Hypothalamus (tissue), 51 donors: Measurements from ENCODE around the gene SPOP.
"Not testable (repeated sequence)": the region's sequence is repeated elsewhere in the genome, so short reads cannot be mapped to it uniquely, and the experiment has no call there.

Experiments
- DNase-seq, 51 donors: peaks; one replicate each; lab custom pipeline; 2025; lab: John Stamatoyannopoulos, UW

Gene SPOP

GRCh38 chr17:49575679-49576087 is 102.2 kb downstream of the SPOP start, which contains the start of gene NXPH3:
Gene NXPH3 (plus strand): TSS chr17:49575871. CDS start chr17:49576220, 349 bp downstream.
- peak in 13 of 51 donors; percentile 9 to 60 (median 35) for DNase-seq

DNA sequence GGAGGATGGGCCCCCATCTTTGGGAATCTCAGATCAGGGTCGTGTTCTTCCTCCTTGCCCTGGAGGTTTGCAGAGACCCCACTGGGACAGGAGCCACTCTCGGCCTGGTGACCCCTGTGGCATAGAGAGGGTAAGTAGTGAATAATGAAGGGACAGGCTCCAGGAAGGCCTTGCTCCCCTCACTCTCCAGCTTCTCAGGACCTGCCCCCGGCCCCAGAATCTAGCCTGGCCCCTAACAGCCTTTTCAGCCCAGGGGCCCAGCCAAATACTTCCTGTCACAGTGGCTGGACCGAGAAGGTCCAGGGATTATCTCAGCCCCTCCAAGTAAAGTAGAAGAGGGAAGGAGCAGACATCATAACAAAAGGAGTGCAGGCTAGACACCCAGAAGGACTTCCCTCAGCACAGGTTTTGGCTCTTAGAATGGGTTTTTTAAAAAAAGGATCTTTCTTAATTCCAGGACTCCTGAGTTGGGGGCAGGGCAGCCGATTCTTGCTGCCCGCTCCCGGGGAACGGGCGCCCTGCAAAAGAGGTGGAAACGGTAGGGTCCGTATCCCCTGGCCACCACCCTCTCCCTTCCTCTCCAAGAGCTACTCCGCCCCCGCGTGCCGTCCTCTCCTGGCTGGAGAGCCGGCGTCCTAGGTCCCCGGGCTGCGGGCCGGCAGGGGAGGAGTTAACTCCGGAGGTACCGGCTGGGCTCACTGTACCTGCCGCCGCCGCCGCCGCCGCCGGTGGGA is 102.8 kb downstream of the SPOP start:
- DNase-seq: no peak

DNA sequence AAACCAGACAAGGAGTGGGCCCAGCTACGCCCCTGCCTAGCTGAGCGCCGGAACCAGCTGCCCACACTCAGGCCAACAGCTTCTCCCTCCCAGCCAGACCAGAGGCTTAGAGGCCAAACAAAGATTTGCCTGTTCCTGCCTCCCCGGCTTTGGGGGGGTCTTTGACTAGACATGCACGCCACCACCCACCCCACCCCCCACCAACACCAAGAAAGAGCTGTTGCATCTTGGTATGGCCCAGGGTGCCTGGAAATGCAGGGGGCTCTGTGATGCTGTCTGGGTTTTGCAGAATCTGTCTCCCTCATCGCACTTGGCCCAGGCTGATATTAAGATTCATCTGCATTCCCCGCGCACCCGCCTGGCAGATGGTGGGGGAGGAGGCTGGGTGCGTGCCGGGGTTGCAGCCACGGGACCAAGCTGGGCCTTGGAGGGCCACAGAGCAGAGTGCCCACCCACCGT is 103.5 kb downstream of the SPOP start:
- peak in 20 of 51 donors; percentile 8 to 61 (median 36) for DNase-seq

- peak in 1 of 51 donors; percentile 23 for DNase-seq
Measured at GRCh38 chr17:49573510-49574322, 104.2 kb downstream of the SPOP start.

GRCh38 chr17:49572806-49573420 is 105.0 kb downstream of the SPOP start:
- no peak for DNase-seq

GRCh38 chr17:49572226-49572625 is 105.7 kb downstream of the SPOP start:
- no peak for DNase-seq

DNA sequence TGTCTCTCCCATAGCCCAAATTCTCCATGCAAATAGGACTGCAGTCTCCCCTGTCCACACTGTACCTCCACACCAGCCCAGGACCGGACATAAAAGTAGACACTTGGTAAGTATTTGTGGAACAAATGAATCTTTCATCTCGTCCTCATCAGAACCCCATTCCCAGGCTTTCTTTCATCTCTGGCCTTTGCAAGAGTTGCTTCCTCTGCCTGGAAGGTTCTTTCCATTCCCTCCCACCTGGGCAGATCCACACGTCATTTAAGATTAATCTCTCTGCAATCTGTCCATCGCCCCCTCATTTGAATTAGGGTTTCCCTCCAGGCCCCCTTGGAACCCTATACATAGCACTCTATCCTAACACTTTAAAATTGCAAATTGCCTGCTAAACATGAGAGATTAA is 106.1 kb downstream of the SPOP start:
- DNase-seq: no peak

- no peak for DNase-seq
Measured at GRCh38 chr17:49571283-49571682, 106.6 kb downstream of the SPOP start.

DNA sequence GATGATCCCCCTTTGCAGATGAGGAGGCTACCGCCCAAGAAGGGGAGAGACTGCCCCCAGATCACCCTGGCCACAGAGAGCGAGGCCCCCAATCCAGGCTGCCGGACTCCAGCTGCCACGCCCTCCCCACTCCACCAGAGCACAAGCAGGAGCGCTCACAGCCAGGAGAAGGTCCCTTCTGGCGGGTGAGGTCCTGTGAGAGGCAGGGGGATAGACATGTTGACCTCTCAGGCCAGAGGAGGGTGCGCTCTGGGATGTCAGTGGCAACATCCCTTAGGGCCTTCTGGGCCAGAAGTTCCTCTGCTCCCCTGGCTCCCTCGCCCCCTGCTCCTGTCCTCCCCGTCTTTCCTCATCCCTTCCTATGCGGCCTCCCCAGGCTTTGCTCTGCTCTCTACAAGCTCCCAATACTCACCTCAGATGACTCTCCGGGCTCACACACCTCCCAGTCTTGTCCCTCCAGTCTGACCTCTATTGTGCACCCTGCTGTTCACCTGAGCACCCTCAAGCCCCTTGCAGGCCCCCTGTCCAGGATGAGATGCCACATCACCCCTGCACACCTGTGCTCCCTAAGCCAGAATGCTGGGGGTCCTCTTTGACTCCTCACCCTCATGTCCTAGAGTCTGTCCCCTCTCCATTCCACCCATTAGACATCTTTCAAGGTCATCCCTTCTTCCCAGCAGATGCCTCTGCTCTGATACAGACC is 107.2 kb downstream of the SPOP start:
- DNase-seq: no peak

DNA sequence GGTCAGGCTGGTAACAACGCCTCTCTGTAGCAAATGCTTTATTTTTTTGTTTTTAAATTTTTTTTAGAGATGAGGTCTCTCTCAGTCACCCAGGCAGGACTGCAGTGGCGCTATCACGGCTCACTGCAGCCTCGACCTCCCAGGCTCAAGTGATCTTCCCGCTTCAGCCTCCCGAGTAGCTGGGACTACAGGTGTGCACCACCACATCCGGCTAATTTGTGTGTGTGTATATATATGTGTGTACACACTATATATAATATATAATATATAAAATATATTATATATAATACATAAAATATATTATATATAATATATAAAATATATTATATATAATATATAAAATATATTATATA is 109.2 kb downstream of the SPOP start:
- DNase-seq: not testable (repeated sequence)

DNA sequence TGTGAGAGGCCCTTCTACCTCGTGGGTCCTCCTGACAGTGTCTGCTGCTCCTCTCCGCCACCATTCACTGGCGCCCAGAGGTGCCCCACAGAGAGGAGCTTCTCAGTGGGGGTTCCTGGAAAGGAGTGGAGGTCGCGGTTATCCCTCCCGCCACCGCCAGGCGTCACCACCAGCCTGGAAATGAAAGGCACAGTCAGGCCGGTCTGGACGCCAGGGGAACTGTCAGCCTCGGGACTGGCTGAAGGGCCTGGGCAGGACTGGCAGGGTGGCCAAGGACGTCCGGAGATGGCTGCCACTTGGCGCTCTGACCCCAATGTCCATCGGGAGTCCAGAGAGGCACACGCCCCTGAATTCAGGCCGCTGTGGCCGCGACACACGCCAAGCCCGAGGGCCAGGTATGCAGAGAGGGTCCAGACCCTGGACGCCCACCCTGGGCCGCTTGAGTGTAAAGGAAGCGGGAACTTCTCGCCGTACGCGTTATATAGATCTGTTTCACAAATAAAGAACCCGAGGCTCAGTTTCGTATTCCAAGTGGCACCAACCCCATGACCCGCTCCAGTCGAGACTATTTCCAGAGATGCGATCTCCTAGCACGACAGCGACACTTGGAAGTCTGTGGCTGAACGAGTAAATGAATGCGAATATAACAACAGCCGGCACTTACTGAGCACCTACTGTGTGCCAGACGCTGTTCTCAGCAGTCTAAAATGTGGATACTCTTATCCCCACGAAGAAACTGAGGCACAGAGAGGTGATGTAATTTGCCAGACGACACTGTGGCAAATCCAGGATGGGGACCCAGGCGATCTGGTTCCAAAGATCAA is 109.8 kb downstream of the SPOP start:
- DNase-seq: peak; percentile 19 to 89 (median 75)

- no peak for DNase-seq
Measured at GRCh38 chr17:49567104-49567521, 110.8 kb downstream of the SPOP start.

DNA sequence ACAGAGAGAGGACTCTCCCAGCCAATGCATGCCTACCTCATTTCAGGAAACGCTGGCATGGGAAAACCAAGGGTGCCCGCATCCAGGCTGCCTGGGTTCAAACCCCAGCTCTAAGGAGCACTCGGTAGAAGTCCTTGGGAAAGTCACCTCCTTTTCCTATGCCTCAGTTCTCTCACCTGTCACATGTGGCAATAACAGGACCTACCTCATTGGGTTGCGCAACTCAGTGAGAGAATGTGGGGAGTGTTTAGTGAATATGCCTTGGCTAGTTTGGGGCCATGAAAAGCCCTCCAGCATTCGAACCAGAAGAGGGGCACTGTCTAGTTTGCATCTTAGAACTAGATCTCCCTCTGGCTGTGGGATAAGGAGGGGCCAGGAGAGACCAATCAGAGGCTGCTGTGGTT is 111.2 kb downstream of the SPOP start:
- peak in 1 of 51 donors; percentile 15 for DNase-seq

GRCh38 chr17:49565948-49566491 is 111.9 kb downstream of the SPOP start:
- peak in 22 of 51 donors; percentile 10 to 79 (median 27) for DNase-seq

- no peak for DNase-seq
Measured at GRCh38 chr17:49564638-49565037, 113.3 kb downstream of the SPOP start.

DNA sequence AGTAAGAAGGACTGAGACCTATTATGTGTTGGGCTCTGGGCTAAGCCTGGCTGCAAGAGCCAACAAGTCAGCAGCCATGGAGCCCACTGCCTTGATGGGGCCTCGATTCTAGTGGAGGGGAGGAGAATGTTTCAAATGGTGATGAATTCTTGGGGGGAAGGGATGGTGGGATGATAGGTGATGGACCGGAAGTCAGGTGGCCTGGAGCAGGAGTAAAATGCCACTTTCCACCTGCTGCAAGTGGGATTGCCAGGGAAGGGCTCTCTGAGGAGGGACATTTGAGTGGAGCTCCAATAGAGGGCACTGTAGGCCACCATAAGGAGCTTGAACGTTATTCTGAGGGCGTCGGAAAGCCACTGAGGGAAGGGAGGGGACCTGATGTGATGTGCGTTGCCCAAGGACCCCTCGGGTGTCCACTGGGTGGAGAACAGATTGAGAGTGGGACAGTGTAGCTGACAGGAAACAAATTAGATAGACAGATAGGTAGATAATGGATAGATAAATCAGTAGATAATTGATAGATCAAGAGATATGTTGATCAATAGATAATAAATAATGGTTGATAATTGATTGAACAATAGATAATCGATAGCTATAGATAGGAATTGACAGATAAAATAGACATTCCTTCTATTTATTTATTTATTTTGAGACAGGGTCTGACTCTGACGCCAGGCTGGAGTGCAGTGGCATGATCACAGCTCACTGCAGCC is 120.4 kb downstream of the SPOP start:
- DNase-seq: peak in 4 of 51 donors; percentile 4 to 29 (median 16)

DNA sequence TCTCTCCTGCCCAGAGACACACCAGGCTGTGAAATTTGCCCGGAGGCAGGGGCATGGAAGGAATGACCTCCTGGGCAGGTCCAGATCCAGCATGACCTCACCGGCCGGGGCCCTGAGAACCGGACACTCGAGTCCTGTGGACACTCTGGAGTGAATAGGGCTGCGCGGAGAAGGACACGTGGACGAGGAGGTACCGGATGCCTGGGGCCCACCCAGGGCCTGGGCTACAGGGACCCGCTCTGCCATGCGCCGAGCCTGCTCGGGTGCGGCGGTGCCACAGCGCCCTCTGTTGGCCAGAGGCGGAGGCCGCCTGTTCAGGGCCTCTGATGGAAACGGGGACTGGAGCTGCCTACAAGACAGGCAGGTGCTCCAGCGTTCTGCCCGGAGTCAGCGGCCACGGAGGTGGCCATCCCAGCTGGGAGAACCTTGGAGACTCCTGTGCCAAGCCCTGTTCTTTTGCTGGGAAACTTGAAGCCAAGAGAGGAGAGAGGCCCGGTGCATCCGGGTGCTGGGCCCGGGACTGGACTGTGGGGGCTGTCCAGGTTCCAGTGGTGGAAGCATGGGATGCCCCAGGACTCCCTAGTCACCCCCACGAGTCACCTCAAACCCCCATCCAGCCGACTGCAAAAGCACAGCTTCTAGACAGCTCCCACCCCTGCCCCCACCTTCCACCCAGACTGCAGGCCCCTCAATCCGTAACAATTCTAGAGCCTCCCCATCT is 121.5 kb downstream of the SPOP start:
- DNase-seq: peak in 44 of 51 donors; percentile 13 to 86 (median 54)
